ENCODE measurements around the gene KRTAP5-6. TPM values are rescaled to one million over a fixed set of nuclear protein-coding genes. Genes with fewer than 3 reads are reported as not detected.
"Not testable (repeated sequence)": the region's sequence is repeated elsewhere in the genome, so short reads cannot be mapped to it uniquely, and the experiment has no call there.

KRTAP5-6 gene
- total RNA-seq, 1 donor from 2014 or later = not detected

GRCh38 chr11:1661454-1662269 is 35.3 kb upstream of the KRTAP5-6 start:
- not testable (repeated sequence) for DNase-seq (ENCODE audit: low read depth)

DNA sequence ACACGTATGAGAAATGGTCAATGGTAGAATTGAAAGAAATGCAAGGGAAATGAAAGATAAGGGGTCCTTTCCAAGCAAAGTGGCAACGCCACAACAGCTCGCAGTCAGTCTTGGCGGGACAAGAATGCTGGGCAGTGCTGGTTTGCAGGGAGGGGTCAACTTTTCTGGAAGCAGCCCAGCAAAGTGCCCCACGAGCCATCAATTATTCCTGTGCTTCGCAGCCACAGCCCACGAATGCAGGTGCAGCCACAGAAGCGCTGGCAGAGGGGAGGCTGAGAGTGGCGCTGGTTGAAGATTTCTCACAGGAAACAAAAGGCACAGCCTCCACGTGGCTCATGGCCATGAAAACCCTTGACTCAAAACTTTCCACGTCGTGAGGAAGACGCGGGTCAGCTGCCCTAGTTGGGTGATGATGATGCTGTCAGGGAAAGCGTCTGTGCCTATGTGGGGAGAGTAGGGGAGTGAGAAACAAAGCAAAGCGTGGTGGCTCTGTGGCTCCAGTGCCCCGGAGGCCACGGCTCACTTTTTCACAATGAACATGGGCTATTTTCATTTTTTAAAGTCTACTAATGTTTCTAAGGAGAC is 34.2 kb upstream of the KRTAP5-6 start:
- DNase-seq (ENCODE audit: low read depth) = not testable (repeated sequence)

DNA sequence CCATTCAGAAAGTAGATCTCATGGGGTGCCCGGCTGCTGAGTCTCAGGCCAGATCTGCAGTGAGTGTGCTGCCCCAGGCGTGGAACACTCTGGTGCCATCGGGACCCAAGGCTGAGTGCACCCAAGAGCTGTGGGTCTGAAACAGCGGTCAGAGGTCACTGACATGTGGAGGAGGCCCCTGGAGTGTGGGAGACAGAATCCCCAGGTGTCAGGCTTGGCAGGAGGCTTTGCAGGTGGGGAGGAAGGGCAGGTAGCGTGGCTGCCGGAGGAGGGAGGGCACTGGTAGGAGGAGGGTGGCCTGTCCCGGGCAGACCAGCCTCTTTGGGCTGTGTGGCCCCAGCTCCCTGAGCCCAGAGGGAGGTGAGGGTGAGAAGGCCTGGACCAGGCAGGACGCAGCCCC is 31.7 kb upstream of the KRTAP5-6 start:
- DNase-seq (ENCODE audit: low read depth) = no peak

GRCh38 chr11:1667121-1667850 is 29.7 kb upstream of the KRTAP5-6 start:
- no peak for DNase-seq (ENCODE audit: low read depth)

DNA sequence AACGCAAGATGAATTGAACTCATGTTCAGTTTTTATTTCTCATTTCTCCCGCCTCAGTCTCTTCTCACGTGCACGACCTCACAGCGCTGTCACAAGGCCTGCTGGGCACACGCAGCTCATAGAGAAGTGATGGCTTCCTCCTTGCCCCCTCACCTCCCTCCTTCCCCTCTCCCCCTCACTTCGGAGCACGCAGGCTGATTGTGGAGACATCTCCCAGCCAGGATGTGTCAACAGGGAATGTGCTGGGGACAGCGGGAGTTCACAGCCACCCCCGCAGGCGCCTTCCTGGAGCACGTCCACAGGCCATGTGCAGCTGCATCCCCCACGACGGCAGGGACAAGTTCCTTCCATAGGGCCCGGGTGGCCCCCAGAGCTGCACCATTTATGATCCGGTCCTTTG is 29.1 kb upstream of the KRTAP5-6 start:
- DNase-seq (ENCODE audit: low read depth) = no peak

- DNase-seq (ENCODE audit: low read depth) = no peak
These were observed 28.0 kb upstream of the KRTAP5-6 start for GRCh38 chr11:1668911-1669473.

DNA sequence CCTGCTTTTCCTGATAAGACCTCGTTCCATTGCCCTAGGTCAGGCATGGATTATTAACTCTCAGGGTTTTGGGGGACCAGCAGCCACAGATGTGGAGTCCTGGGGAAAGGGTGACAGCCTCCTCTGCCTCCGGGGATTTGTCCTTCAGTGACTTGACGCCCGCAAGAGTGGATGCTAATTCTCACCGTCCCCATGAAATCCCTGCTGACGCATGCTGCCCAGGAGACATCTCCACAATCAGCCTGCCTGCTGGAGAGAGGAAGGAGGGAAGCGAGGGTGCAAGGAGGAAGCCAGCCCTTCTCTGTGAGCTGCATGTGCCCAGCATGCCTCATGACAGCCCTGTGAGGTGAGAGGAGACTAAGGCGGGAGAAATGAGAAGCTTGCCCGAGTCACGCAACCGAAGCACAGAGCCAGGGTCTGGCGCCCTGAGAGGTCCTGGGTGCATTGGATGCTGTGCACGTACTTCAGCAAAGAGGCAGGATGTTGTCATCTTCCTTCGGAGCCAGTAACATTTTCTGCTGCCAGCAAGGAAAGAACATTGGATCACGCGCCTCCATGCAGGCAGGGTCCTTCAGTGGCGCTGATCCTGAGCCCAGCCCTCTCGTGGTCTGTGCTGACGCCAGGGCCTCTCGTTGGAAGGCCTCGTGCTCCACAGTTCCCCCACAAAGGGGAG is 27.3 kb upstream of the KRTAP5-6 start:
- DNase-seq (ENCODE audit: low read depth) = no peak

DNA sequence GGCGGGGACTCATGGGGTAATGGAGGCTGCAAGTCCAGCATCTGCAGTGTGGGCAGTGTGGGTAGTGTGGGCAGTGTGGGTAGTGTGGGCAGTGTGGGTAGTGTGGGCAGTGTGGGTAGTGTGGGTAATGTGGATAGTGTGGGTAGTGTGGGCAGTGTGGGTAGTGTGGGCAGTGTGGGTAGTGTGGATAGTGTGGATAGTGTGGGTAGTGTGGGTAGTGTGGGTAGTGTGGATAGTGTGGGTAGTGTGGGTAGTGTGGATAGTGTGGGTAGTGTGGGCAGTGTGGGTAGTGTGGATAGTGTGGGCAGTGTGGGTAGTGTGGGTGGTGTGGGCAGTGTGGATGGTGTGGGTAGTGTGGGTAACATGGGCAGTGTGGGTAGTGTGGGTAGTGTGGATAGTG is 26.5 kb upstream of the KRTAP5-6 start:
- not testable (repeated sequence) for DNase-seq (ENCODE audit: low read depth)

GRCh38 chr11:1670905-1671371 is 26.1 kb upstream of the KRTAP5-6 start:
- no peak for DNase-seq (ENCODE audit: low read depth)

GRCh38 chr11:1671658-1672057 is 25.3 kb upstream of the KRTAP5-6 start:
- DNase-seq (ENCODE audit: low read depth) = no peak

DNA sequence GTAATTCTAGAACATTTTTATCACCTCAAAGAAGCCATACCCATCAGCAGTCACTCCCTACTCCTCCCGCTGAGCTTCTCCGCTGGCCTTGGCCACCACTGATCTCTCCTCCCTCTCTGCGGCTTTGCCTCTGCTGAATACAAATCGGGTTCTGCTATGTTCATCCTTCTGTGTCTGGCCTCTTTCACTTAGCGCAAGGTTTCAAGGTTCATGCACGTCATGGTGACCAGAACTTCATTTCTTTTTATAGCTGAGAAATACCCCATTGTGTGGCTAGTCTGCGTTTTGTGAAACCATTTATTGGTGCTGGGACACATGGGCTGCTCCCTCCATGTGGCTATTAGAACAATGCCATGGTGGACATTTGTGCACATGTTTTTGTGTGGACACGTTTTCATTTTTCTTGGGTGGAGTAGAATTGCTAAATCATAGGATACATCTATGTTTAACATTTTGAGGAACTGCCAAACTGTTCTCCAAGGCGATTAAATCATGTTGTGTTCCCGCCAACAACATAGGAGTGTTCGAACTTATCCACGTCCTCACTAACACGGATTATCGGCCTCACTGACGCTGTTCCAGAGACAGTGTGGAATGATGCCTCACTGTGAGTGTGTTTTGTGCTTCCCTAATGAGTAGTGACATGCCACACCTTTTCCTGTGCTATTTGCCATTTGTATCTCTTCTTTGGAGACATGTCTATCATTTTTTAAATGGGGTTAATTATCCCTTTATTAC is 24.2 kb upstream of the KRTAP5-6 start:
- no peak for DNase-seq (ENCODE audit: low read depth)

DNA sequence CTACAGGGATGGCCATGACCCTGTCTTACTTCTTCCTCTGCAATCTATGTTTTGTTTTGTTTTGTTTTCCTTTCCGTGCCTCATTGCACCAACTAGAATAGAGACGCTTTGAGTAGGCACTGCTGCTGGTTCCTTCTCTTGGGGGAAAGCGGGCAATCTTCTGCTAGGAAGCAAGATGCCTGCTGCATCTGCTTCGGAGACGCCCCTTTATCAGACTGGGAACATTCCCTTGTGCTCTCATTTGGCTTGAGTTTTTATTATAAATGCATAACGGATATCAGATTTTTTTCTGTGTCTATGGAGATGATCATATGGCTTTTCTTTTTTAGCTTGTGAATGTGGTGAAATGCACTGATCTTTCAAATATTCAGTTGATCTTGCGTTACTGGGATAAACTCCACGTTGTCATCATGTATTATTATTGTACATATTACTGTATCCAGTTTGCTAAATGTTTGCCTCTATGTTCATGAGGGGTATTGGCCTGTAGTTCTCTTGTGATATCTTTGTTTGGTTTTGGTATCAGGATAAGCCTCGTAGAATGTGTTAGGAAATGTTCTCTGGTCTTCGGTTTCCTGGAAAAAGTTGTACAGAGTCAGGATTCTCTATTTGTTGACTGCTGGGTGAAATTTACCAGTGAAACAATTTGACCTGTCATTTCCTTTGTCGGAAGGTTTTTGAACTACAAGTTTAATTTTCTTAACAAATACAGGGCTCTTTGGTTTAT is 23.4 kb upstream of the KRTAP5-6 start:
- no peak for DNase-seq (ENCODE audit: low read depth)

- DNase-seq (ENCODE audit: low read depth) = no peak
These were observed 22.5 kb upstream of the KRTAP5-6 start for GRCh38 chr11:1674173-1675131.

DNA sequence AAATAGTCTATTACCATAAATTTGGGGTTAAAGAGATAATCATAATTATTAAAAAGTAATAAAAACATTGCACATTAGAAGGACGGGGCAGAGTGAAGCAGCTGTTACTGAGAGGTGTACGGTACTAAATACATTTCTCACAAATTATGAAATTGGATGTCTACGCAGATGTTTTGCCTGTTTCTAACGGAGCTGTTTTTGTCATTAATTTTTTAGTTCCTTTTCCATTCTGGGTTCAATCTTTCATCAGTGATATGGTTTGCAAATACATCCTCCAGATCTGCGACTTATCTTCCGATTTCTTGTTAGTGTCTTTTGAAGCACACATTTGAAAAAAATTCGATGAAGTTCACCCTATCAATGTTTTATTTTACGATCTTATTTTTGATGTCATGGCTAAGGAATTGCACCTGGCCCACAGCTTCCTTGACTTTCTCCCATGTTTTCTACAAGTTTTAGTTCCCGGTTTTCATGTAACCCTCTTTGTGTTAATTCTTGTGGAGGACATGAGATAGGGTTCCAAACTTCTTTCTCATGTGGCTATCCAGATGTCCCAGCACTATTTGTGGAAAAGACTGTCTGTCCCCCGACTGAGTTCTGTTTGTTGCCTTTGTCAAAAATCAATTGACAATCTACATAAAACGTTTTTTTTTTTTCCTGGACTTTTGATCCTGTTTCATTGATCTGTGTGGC is 21.3 kb upstream of the KRTAP5-6 start:
- DNase-seq (ENCODE audit: low read depth) = no peak

DNA sequence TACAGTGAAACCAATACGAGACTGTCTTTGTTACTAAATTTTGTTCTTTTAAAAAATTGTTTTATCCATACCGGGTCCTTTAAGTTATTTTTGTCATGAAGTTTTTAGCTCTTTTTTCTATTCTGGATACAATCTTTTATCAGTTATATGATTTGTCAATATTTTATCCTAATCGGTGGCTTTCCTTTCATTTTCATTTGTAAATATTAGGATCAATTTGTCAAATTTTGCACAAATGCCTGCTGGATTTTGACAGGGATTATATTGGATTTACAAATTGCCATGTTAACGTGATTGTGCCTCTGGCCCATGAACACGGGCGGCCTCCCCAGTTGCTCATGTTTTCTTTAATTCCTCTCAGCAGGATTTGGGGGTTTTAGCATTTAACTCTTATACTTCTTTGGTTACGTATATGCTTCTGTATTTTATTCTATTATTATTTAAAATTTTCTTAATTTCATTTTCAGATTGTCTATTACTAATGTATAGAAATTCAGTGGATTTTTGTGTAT is 20.7 kb upstream of the KRTAP5-6 start:
- no peak for DNase-seq (ENCODE audit: low read depth)

DNA sequence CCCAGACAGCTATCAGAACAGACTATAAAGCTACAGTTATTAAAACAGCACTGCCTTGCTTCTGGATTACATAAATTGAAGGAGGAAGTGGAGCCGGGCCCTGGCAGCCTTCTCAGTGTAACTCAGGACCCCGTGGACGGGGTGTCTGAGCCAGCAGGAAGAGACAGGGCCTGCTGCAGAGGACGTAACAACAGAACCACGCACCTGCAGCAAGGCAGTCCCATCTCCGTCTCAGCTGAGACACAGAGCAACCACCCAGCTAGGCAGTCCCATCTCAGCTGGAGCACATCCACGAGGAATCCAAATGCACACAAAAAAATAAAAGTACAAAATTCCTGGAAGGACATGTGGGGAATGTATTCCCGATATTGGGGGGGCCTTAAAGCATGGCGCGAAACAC is 17.1 kb upstream of the KRTAP5-6 start:
- DNase-seq (ENCODE audit: low read depth) = no peak

GRCh38 chr11:1682225-1682905 is 14.6 kb upstream of the KRTAP5-6 start:
- DNase-seq (ENCODE audit: low read depth) = no peak
